SK-N-SH (cell line): ENCODE results near the gene CAPN7. TPM values are rescaled to one million over a fixed set of nuclear protein-coding genes. Genes with fewer than 3 reads are reported as not detected.

ENCODE experiments used
- CTCF ChIA-PET: fragments of 300-600, 350-600 bp; formaldehyde crosslinking; extraction: SDS; loops from one replicate; lab custom pipeline; 2021; lab: Yijun Ruan, JAX
- POLR2A ChIA-PET: fragments of 350-600 bp; sonication (Branson Sonifier 250); formaldehyde crosslinking; extraction: SDS; loops from one replicate; lab custom pipeline; 2020; ENCODE audit warnings: antibody characterized with exemption, inconsistent platforms; lab: Yijun Ruan, JAX
- DNase-seq: peaks from one replicate; pipeline ENCODE4 v3.0.0; 2012
- H2AFZ ChIP-seq: fragments of 200-600 bp; sonication (generic); 2 replicates; pipeline ENCODE4 v1.8.1; 2016; ENCODE audit warnings: antibody characterized with exemption, mild to moderate bottlenecking, low read depth
- H3F3A ChIP-seq: fragments of 200-600 bp; sonication (generic); replicated peaks from 2 replicates; pipeline ENCODE3; 2016; ENCODE audit warnings: antibody characterized with exemption, mild to moderate bottlenecking; ENCODE audit not compliant: insufficient read depth
- H3K27ac ChIP-seq, 2 experiments: fragments of 200-500 bp in 1 of 2; fragments of 200-600 bp in 1 of 2; sonication (Bioruptor generic) in 1 of 2; sonication (generic), shearing (Covaris generic) in 1 of 2; 2 replicates each; pipeline versions ENCODE4 v1.5.1 to v1.6.1; 2014 to 2016; ENCODE audit warnings: low read depth in 2 of 2, inconsistent platforms in 1 of 2, low read length in 1 of 2, mild to moderate bottlenecking in 1 of 2, mixed read lengths in 1 of 2
- H3K27me3 ChIP-seq: fragments of 200-600 bp; sonication (generic), shearing (Covaris generic); 2 replicates; pipeline ENCODE4 v1.6.1; 2016; ENCODE audit warnings: mixed run types; ENCODE audit not compliant: insufficient read depth
- H3K36me3 ChIP-seq, 2 experiments: fragments of 200-500 bp in 1 of 2; fragments of 200-600 bp in 1 of 2; sonication (Bioruptor generic) in 1 of 2; sonication (generic) in 1 of 2; replicated peaks in 1 of 2; 2 replicates each; pipeline versions ENCODE3 to v1.5.1; 2014 to 2016; ENCODE audit warnings: low read length in 1 of 2, mild to moderate bottlenecking in 1 of 2; ENCODE audit not compliant: insufficient read depth in 2 of 2, control insufficient read depth in 1 of 2
- H3K4me1 ChIP-seq, 2 experiments: fragments of 200-500 bp in 1 of 2; fragments of 200-600 bp in 1 of 2; sonication (Bioruptor generic) in 1 of 2; sonication (generic), shearing (Covaris generic) in 1 of 2; 2 replicates each; pipeline versions ENCODE4 v1.5.1 to v1.6.1; 2014 to 2016; ENCODE audit warnings: low read depth in 1 of 2, low read length in 1 of 2, mixed run types in 1 of 2; ENCODE audit not compliant: insufficient read depth in 2 of 2, control insufficient read depth in 1 of 2
- H3K4me2 ChIP-seq: fragments of 200-600 bp; sonication (generic), shearing (Covaris generic); 2 replicates; pipeline ENCODE4 v1.6.1; 2017; ENCODE audit warnings: mixed run types
- H3K4me3 ChIP-seq, 2 experiments: fragments of 200-500 bp in 1 of 2; fragments of 200-600 bp in 1 of 2; sonication (Bioruptor generic) in 1 of 2; sonication (generic), shearing (Covaris generic) in 1 of 2; 2 replicates each; pipeline versions ENCODE4 v1.5.1 to v1.8.1; 2014 to 2016; ENCODE audit warnings: low read depth in 2 of 2, inconsistent platforms in 1 of 2, low read length in 1 of 2, mild to moderate bottlenecking in 1 of 2, mixed read lengths in 1 of 2, moderate library complexity in 1 of 2
- H3K79me2 ChIP-seq: fragments of 200-600 bp; sonication (generic); 2 replicates; pipeline ENCODE4 v1.8.1; 2017; ENCODE audit warnings: mild to moderate bottlenecking; ENCODE audit not compliant: insufficient read depth
- H3K9ac ChIP-seq: fragments of 200-600 bp; sonication (generic); 2 replicates; pipeline ENCODE4 v1.6.1; 2017; ENCODE audit warnings: mixed run types
- H3K9me2 ChIP-seq: fragments of 200-600 bp; sonication (generic); 2 replicates; pipeline ENCODE4 v1.6.1; 2017; ENCODE audit warnings: mixed run types
- H3K9me3 ChIP-seq: fragments of 200-600 bp; sonication (generic); 2 replicates; pipeline ENCODE4 v1.6.1; 2017; ENCODE audit warnings: mixed run types, mild to moderate bottlenecking, moderate library complexity
- H4K20me1 ChIP-seq: fragments of 200-600 bp; sonication (generic); 2 replicates; pipeline ENCODE4 v1.6.1; 2017; ENCODE audit warnings: mild to moderate bottlenecking, mixed run types; ENCODE audit not compliant: insufficient read depth
- CHD2 ChIP-seq: fragments of 150-350 bp; IDR thresholded peaks from 2 replicates; pipeline ENCODE4 v1.6.1; 2018; ENCODE audit warnings: low read length; ENCODE audit not compliant: partially characterized antibody
- ELF1 ChIP-seq: IDR thresholded peaks from 2 replicates; pipeline ENCODE4 v1.4.0; 2012
- EP300 ChIP-seq, 2 experiments: IDR thresholded peaks; 2 replicates each; pipeline versions ENCODE4 v1.4.0 to v1.6.1; 2012; ENCODE audit warnings: borderline replicate concordance in 1 of 2, low read depth in 1 of 2, low read length in 1 of 2
- FOSL2 ChIP-seq: IDR thresholded peaks from 2 replicates; pipeline ENCODE4 v1.4.0; 2012; ENCODE audit warnings: low read depth, mild to moderate bottlenecking, moderate library complexity, borderline replicate concordance
- FOXJ3 ChIP-seq: sonication (generic); formaldehyde crosslinking; IDR thresholded peaks from 2 replicates; pipeline ENCODE4 v1.5.1; 2020; ENCODE audit warnings: mild to moderate bottlenecking, missing genetic modification reagents
- MEF2A ChIP-seq: IDR thresholded peaks from 2 replicates; pipeline ENCODE4 v1.4.0; 2012; ENCODE audit warnings: low read depth, borderline replicate concordance
- MXI1 ChIP-seq: IDR thresholded peaks from 2 replicates; pipeline ENCODE4 v1.6.1; 2012; ENCODE audit warnings: mild to moderate bottlenecking, low read depth, low read length, improper control_type of control experiment
- NFIC ChIP-seq: IDR thresholded peaks from 2 replicates; pipeline ENCODE4 v1.4.0; 2012; ENCODE audit warnings: borderline replicate concordance
- NRF1 ChIP-seq: IDR thresholded peaks from 2 replicates; pipeline ENCODE4 v1.6.1; 2012; ENCODE audit warnings: low read depth, mild to moderate bottlenecking, low read length
- POLR2AphosphoS5 ChIP-seq: IDR thresholded peaks from 2 replicates; pipeline ENCODE4 v1.6.1; 2012; ENCODE audit warnings: low read depth, low read length
- RAD21 ChIP-seq: IDR thresholded peaks from 2 replicates; pipeline ENCODE4 v1.6.1; 2012; ENCODE audit warnings: mild to moderate bottlenecking, low read length
- RXRA ChIP-seq: IDR thresholded peaks from 2 replicates; pipeline ENCODE4 v1.4.0; 2012; ENCODE audit warnings: low read depth, mild to moderate bottlenecking, borderline replicate concordance
- SMC3 ChIP-seq: IDR thresholded peaks from 2 replicates; pipeline ENCODE4 v1.6.1; 2012; ENCODE audit warnings: low read depth, low read length, improper control_type of control experiment
- TAF1 ChIP-seq: IDR thresholded peaks from 2 replicates; pipeline ENCODE4 v1.6.1; 2012; ENCODE audit warnings: low read depth, mild to moderate bottlenecking, low read length, moderate library complexity, borderline replicate concordance
- TCF12 ChIP-seq: IDR thresholded peaks from 2 replicates; pipeline ENCODE4 v1.4.0; 2012
- YY1 ChIP-seq: IDR thresholded peaks from 2 replicates; pipeline ENCODE4 v1.4.0; 2012; ENCODE audit warnings: low read depth, mild to moderate bottlenecking
- WGBS: methylation state at CpG from one replicate; pipeline ENCODE4 v1.1.6; 2017; ENCODE audit warnings: low lambda C conversion rate; 5-methylcytosine and 5-hydroxymethylcytosine counted together
- polyA plus RNA-seq, 3 experiments: library from polyadenylated mRNA; depleted of rRNA; stranded (reverse); fragments of >200 nt; gene quantifications; 2 replicates each; pipeline ENCODE4 v1.2.3, GENCODE V29; 2012
- TF ChIP-seq, protein P1 (sequence below): IDR thresholded peaks from 2 replicates; pipeline ENCODE4; 2012
- TF ChIP-seq, protein P2 (sequence below): fragments of 150-350 bp; IDR thresholded peaks from 2 replicates; pipeline ENCODE4 v1.6.1; 2017; ENCODE audit warnings: antibody characterized with exemption, low read length, low read depth, borderline replicate concordance
- TF ChIP-seq, protein P3 (sequence below): IDR thresholded peaks from 2 replicates; pipeline ENCODE4 v1.4.0; 2012; ENCODE audit warnings: low read depth, borderline replicate concordance

The CAPN7 gene
- polyA plus RNA-seq, 1 of the 3 experiments (the other 2 are of a cell fraction) = 7.3 TPM

DNA sequence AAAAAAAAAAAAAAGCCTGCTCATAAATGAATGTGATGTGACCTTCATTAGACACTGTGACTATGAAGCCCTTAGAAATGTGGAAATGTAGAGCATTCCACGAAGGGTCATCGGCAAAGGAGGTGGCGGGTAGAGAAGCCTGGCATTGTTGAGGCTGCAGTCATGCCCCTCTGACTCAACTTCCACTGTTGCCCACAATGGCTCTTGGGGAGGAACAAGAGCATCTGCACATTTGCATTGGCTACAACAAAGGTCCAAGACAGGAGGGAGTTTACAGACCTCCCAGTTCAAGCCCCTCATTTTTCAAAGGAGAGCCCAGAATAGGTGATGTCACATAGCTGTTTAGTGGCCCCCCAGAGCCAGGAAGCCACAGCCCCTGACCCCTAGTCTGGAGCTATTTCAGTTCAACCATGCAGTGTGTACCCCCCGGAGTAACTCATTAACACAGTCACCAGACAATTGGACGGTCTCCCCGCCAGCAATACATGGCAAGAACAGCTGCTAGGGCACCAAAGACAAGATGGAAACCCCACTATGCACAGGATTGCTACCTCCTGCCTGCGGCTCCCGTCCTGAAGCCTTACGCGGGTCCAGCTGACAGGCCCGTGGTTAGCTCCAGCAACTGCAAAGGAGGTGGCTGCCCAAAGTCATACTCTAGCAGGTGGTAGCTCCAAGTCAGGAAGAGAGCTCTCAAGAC lies 70.1 kb downstream of the CAPN7 start (continued):
- TF ChIP-seq, protein P1, sequence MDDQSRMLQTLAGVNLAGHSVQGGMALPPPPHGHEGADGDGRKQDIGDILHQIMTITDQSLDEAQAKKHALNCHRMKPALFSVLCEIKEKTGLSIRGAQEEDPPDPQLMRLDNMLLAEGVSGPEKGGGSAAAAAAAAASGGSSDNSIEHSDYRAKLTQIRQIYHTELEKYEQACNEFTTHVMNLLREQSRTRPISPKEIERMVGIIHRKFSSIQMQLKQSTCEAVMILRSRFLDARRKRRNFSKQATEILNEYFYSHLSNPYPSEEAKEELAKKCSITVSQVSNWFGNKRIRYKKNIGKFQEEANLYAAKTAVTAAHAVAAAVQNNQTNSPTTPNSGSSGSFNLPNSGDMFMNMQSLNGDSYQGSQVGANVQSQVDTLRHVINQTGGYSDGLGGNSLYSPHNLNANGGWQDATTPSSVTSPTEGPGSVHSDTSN = no peak
- no peak for TF ChIP-seq TAF1
- TF ChIP-seq NFIC = no peak
- TF ChIP-seq POLR2AphosphoS5 = no peak
- no peak for TF ChIP-seq ELF1

DNA sequence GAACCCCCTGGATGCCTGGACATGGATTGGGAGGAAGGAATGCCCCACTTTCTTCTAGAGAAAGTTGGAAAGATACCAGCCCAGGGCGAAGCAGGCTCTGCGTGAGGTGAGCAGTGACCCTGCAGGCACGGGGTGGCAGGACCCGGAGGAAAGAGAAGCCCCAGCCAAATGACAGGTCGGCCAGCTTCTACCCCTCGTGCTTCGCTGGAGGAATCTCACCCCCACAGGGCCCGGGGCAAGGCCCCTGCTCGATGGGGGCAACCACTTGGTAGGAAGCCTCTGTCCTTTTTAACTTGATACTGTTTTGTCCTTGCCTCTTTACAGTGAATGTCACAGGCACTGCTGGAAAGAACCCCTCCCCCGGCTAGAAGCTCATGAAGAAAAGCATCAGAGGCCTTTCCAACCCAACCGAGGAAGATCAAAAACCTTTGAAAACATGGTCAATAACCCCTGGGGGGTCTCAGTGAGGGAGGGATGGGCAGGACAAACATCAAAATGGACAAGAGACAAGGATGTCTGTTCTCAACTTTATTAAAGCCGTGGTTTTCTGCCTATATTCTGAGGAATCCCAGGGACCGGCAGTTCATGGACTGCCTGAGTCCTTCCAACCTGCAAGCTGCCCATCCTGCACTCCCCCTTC lies 71.9 kb downstream of the CAPN7 start:
- H3K4me3 ChIP-seq = no peak overlapping the region
- peaks cover 0 to 3% of the 10 kb centered on the region in 2 experiments; a peak in 2 of 4 replicates for H3K4me1 ChIP-seq
- no peak for TF ChIP-seq SMC3
- no peak for TF ChIP-seq NFIC
- TF ChIP-seq, all 33 proteins: peak for 0
- 89% methylated on average over 9 of the region's 13 CpGs for WGBS
- no peak for DNase-seq
- H3K27me3 ChIP-seq = no peaks in the 10 kb centered on the region
- H3K36me3 ChIP-seq = no peaks in the 10 kb centered on the region
- H3K27ac ChIP-seq = no peak overlapping the region
- H3K9ac ChIP-seq = no peak overlapping the region
- H3K79me2 ChIP-seq = 0 out of 2 replicates have a peak, but pooled peaks cover 4% of the 10 kb centered on the region
- H3K9me2 ChIP-seq = no peaks in the 10 kb centered on the region
- H3F3A ChIP-seq = no peaks in the 10 kb centered on the region
- no peaks in the 10 kb centered on the region for H3K9me3 ChIP-seq
- no peak overlapping the region for H2AFZ ChIP-seq
- H4K20me1 ChIP-seq = no peaks in the 10 kb centered on the region
- ChIA-PET CTCF (interaction anchor here (1.8 to 7.1 kb wide), 3 partner anchors 9 to 54 kb away, joined by 8 to 62 read pairs (median 8); partner anchors contain the start of gene SH3BP5), POLR2A (no interaction called here)
- H3K4me2 ChIP-seq = no peak overlapping the region

DNA sequence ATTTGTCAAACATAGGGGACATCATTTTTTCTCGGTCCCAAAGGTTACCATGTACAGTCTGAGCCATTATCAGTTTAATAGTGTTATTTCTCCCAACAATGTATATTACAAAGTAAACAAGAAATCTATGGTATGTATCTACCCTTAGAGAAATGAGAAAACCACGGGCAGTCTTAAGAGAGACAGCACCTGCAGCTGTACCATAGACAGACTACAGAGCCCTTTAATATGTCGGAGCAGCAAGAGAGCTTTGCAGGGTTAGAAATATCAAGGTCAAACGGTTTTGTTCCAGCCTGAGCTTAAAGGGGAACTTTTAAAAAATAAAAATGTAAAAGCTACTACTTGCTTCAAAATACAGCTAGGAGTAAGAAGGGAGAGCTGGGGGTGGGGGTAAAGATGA lies 73.2 kb downstream of the CAPN7 start:
- Histone ChIP-seq H3K4me3 (no peak overlapping the region), H3K9me2 (no peaks in the 10 kb centered on the region), H2AFZ (no peak overlapping the region), H3K27ac (no peak overlapping the region), H3K9ac (no peak overlapping the region), H3F3A (no peaks in the 10 kb centered on the region), H3K36me3 (no peaks in the 10 kb centered on the region), H3K9me3 (no peaks in the 10 kb centered on the region), H3K27me3 (no peaks in the 10 kb centered on the region), H3K4me1 (peaks cover 0 to 3% of the 10 kb centered on the region in 2 experiments; a peak in 2 of 4 replicates), H3K79me2 (0 out of 2 replicates have a peak, but pooled peaks cover 4% of the 10 kb centered on the region), H3K4me2 (no peak overlapping the region), H4K20me1 (no peaks in the 10 kb centered on the region)
- ChIA-PET POLR2A (interaction anchor here (0.6 to 0.8 kb wide), 2 partner anchors 41 to 44 kb away, joined by 3 to 4 read pairs; no protein-coding TSS in a partner anchor), CTCF (interaction anchor here (0.6 to 7.1 kb wide), 4 partner anchors 9 to 76 kb away, joined by 3 to 62 read pairs (median 4); no protein-coding TSS in a partner anchor)
- WGBS = 87% methylated on average over 4 of the region's 4 CpGs
- DNase-seq = no peak
- TF ChIP-seq EP300 (IDR thresholded peaks at IDR 0.05; ENCODE audit: borderline replicate concordance in 1 of 2, low read depth in 1 of 2, low read length in 1 of 2) (no peak), TAF1 (no peak), CHD2 (no peak), FOSL2 (no peak), MEF2A (no peak), RXRA (no peak), POLR2AphosphoS5 (no peak), TCF12 (no peak), NRF1 (no peak), ELF1 (no peak), YY1 (no peak), NFIC (no peak), MXI1 (no peak), RAD21 (no peak), FOXJ3 (CRISPR knock-in tag) (no peak)
- TF ChIP-seq, protein P2, sequence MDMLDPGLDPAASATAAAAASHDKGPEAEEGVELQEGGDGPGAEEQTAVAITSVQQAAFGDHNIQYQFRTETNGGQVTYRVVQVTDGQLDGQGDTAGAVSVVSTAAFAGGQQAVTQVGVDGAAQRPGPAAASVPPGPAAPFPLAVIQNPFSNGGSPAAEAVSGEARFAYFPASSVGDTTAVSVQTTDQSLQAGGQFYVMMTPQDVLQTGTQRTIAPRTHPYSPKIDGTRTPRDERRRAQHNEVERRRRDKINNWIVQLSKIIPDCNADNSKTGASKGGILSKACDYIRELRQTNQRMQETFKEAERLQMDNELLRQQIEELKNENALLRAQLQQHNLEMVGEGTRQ = no peak
- TF ChIP-seq, protein P3, sequence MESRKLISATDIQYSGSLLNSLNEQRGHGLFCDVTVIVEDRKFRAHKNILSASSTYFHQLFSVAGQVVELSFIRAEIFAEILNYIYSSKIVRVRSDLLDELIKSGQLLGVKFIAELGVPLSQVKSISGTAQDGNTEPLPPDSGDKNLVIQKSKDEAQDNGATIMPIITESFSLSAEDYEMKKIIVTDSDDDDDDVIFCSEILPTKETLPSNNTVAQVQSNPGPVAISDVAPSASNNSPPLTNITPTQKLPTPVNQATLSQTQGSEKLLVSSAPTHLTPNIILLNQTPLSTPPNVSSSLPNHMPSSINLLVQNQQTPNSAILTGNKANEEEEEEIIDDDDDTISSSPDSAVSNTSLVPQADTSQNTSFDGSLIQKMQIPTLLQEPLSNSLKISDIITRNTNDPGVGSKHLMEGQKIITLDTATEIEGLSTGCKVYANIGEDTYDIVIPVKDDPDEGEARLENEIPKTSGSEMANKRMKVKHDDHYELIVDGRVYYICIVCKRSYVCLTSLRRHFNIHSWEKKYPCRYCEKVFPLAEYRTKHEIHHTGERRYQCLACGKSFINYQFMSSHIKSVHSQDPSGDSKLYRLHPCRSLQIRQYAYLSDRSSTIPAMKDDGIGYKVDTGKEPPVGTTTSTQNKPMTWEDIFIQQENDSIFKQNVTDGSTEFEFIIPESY = no peak
- TF ChIP-seq, protein P1 = no peak
